Measurements from ENCODE around the gene IL1B. TPM values are rescaled to one million over a fixed set of nuclear protein-coding genes. Genes with fewer than 3 reads are reported as not detected.

The IL1B gene
- total RNA-seq, 1 experiment from 2014 or later: 0.69 TPM

DNA sequence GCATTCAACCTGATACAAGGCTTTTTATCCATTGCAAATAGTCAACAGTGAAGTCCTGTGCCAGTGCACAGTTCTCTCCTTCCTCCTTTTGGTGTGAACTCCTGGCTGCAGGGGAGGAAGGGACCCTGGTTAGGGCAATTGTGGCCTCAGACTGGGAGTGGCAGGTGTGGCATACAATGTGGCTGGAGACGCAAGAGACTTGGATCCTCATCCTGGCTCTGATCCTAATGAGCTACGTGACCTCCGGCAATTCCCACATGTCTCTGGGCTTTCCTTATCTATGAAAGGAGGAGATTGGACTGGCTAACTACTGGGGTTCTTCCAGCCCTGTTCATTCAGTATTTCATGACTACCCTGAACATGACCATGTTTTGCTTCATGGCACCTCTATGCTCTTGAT lies 41.7 kb downstream of the IL1B start:
- in situ Hi-C loops (cut with HindIII; ENCODE audit: low pct_unique_long_range_greater_than_20kb, low sequenced_read_pairs): no loop called here
- no peak for DNase-seq (ENCODE audit: low read depth, low spot score)

DNA sequence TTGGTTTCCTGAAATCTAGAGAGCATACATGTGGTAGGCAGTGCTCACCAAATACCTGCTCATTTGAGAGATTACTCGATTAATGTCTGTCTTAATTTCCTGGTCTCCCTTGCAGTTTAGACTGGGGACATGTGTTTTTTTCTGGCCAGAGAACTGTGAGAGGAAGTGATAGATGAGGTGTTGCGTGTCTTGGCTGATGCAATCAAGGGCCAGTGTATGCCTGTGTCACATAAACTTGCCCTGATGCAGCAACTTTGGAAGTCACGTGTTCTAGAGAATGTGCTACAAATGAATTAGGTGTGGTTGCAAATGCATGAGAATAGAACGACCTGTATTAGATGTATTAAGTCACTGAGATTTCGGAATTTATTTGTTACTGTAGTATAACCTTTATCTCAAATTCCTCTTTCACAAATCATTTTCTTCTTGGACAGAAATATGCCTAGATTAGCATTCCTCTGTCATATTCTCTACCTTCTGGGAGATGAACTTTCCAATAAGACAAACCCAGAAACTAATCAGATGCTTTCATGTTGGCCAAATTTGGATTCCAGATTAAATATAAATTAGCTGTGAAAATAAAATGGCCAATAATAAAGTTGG lies 42.3 kb downstream of the IL1B start:
- in situ Hi-C loops (cut with HindIII; ENCODE audit: low pct_unique_long_range_greater_than_20kb, low sequenced_read_pairs): no loop called here
- DNase-seq (ENCODE audit: low read depth, low spot score): peak; percentile 26

DNA sequence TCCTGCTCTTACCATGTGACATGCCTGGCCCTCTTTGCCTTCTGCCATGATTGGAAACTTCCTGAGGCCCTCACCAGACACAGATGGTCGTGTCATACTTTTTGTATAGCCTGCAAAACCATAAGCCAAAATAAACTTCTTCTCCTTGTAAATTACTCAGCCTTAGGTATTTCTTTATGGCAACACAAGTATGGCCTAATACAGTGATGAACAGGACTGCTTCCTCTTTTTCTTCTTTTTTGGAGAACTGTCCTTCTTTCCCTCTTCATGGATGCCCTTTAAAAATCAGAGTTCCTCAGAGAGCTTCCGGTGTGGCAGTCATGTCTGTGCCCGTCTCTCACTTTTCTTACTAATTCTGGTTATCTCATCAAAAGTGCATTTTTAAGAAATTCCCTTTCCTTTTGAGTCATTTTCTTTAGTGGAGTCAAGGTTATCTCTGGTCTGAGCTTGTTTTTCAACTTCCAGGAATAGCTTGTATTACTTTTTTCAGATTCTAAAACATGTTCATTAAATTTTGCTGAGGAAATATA lies 43.1 kb downstream of the IL1B start:
- DNase-seq (ENCODE audit: low read depth, low spot score): no peak
- in situ Hi-C loops (cut with HindIII; ENCODE audit: low pct_unique_long_range_greater_than_20kb, low sequenced_read_pairs): no loop called here

DNA sequence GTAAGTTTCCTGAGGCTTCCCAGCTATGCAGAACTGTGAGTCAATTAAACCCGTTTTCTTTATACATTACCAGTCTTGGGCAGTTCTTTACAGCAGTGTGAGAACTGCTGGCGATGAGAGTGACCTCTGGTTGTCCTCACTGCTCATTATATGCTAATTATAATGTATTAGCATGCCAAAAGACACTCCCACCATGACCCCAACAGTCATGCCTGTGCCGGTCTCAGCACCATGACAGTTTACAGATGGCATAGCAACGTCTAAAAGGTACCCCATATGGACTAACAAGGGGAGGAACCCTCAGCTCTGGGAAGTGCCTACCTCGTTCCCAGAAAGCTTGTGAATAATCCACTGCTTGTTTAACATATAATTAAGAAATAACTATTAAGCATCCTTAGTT lies 44.2 kb downstream of the IL1B start:
- DNase-seq (ENCODE audit: low read depth, low spot score): no peak
- in situ Hi-C loops (cut with HindIII; ENCODE audit: low pct_unique_long_range_greater_than_20kb, low sequenced_read_pairs): no loop called here

DNA sequence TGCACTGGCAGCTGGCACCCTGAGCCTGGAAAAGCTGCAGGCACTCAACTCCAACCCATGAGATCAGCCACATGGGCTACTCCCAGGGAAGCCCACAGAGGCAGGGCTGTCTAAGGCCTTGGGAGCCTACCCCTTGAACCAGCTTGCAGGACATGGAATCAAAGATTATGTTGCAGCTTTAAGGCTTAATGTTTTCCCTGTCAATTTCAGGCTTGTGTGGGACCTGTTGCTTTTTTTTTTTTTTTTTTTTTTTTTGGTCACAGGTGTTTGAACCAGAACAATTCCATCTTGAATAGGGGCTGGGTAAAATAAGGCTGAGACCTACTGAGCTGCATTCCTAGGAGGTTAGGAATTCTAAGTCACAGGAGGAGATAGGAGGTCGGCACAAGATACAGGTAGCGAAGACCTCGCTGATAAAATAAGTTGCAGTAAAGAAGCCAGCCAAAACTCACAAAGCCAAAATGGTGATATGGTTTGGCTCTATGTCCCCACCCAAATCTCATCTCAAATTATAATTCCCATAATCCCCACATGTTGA lies 44.8 kb downstream of the IL1B start:
- DNase-seq (ENCODE audit: low read depth, low spot score): no peak
- in situ Hi-C loops (cut with HindIII; ENCODE audit: low pct_unique_long_range_greater_than_20kb, low sequenced_read_pairs): no loop called here

DNA sequence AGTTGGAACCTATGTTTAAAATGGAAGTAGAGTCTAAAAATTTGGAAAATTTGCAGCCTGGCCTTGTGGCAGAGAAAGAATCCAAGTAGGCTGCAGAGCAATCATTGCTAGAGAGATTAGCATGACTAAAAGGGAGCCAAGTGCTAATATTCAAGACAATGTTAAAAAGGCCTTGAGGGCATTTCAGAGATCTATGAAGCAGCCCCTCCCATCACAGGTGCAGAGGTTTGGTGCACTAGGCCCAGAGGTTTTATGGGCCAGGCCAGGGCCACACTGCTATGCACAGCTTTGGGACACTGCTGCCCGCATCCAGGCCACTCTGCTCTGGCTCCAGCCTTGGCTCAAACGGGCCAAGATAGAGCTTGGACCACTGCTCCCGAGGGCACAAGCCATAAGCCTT lies 45.6 kb downstream of the IL1B start:
- in situ Hi-C loops (cut with HindIII; ENCODE audit: low pct_unique_long_range_greater_than_20kb, low sequenced_read_pairs): no loop called here

DNA sequence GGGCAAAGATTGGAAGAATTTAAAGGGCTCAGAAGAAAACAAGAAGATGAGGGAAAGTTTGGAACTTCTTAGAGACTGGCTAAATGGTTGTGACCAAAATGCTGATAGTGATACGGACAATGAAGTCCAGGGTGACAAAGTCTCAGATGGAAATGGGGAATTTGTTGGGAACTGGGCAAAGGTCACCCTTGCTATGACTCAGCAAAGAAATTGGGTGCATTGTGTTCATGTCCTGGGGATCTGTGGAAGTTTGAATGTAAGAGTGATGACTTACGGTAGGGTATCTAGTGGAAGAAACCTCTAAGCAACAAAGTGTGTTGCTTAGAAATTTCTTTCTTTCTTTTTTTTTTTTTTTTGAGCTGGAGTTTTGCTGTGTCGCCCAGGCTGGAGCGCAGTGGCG lies 46.3 kb downstream of the IL1B start:
- in situ Hi-C loops (cut with HindIII; ENCODE audit: low pct_unique_long_range_greater_than_20kb, low sequenced_read_pairs): no loop called here
- DNase-seq (ENCODE audit: low read depth, low spot score): no peak

More for the DNA sequence above, 45.6 kb downstream of the IL1B start:
- no peak for DNase-seq (ENCODE audit: low read depth, low spot score)

DNA sequence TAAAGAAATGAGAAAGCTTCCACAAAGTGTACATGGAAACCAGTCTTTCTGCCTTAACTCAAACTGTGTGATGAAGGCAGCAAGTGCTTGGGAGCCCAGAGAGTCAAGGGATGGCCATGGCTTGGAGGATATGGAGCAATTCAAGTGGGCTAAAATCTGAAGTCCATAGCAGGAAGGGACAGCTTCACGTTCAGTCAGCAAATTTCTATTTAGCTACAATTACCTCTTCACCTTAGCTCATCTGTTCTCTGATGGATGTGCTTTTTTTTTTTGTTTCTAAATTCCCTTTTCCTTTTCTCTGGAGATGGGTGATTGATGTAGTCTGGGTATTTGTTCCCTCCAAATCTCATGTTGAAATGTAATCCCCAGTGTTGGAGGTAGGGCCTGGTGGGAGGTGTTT lies 47.4 kb downstream of the IL1B start:
- DNase-seq (ENCODE audit: low read depth, low spot score): no peak
- in situ Hi-C loops (cut with HindIII; ENCODE audit: low pct_unique_long_range_greater_than_20kb, low sequenced_read_pairs): no loop called here

DNA sequence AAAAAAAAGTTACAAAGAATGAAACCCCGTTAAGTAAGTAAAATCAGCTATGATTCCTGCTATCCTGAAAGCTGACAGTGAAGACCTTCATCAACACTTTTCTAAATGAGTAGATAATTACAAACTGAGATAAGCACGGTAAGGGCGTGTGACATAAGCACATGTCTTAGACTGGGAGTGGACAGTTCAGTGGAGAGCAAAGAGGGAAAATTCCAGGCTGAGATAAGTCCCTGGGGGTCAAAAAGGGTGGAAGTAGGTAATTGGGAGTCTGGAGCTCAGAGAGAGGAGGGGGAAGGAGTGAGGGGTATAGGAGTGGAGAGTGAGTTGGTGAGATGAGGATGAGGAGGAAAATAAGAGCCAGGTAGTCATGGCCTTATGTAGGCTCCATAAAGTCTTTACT lies 47.9 kb downstream of the IL1B start:
- in situ Hi-C loops (cut with HindIII; ENCODE audit: low pct_unique_long_range_greater_than_20kb, low sequenced_read_pairs): no loop called here
- DNase-seq (ENCODE audit: low read depth, low spot score): no peak

DNA sequence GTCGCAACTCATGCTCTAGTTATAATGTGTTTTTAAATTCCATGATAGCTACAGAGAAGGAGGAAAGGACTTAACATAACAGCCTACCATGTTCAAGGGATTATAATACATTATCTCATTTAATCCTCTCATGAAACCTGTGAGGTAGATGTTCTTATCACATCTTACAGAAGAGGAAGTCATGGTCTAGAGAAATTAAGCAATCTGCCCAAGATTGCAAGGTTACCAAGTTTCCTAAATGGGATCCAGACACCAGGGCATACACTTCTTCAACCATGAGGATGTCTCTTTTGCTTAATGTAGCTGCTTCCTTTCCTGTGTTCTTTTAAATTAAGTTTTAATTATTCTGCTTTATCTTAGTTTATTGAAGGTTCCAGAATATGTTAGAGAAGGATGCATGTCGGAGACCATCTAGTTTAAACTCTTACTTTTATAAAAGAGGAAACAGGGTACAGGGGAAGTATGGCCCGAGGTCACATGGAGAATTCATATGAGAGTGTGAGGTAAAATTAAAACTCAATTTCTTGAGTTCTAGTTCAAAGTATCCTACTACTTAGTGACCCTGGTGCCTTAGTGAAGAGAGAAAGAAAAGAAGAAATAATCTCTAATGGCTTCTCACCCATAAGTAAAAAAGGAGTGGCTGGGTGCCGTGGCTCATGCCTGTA lies 48.7 kb downstream of the IL1B start:
- DNase-seq (ENCODE audit: low read depth, low spot score): no peak
- in situ Hi-C loops (cut with HindIII; ENCODE audit: low pct_unique_long_range_greater_than_20kb, low sequenced_read_pairs): no loop called here

DNA sequence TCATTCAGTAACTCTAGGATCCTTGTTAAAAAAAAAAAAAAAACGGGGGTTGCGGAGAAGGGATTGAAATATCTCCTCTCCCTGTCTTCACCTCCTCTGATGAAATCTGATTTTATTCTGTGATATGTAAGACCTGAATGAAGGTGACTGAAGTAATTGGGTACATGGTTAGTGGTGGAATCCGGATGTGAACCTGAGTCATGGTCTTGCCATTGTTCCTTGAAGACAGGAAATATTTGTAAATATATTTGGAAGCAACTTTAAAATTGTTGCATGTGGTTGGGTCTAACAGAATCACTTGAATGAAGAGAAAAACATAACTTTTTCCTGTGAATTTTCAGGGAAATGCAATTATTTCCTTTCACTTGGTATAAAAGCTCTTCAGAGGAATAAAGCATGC lies 49.3 kb downstream of the IL1B start:
- DNase-seq (ENCODE audit: low read depth, low spot score): no peak
- in situ Hi-C loops (cut with HindIII; ENCODE audit: low pct_unique_long_range_greater_than_20kb, low sequenced_read_pairs): no loop called here

DNA sequence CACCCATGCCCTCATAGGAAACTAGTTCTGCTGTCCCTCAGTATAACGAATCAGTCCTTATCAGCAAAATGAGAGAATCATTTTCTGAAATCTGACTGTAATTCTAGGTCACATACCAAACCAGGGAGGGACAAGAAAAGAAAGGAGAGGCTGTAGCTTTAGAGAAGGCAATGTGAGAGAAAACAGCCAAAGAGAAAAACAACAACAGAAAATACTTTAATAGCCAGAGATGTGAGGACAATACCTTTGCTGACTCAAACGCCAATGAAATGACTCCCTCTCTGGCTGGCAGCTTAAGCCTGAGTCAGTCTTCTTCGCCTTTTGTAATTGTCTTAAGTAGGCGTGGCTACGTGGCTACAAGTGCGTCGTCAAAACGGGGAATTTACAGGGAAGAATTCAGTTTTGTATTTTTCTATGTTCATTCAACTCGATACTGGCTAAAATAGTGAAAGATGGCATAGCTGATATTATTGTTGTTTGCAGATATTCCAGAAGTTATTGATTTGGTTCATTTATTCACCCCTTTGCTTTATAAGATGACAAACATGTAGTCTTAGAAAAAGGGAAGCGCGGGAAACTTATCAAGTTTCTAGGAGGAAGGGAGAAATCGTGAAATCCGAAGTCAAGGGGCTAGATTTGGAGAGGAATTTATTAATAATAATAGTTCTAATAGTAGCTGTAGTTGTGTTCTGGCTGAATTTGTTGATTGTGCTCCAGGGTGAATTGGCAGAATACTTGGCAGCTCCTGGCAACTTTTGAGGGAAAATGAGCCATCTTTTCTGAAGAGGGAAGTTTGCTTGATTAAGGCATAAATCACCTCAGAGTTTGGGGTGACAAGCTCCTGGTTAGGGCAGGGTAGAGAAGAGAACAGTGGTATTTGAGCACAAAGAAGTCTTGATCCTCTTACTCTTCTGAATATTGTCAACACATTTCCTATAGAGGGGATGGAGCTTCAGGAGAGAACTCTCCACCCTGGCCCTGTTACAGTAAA lies 52.1 kb downstream of the IL1B start, which contains the start of gene IL1A:
TSS of gene IL1A (minus strand) at position 295 of the 991 bp plus-strand sequence. CDS start 723 bp downstream, outside the sequence.
- no peak for DNase-seq (ENCODE audit: low read depth, low spot score)
- in situ Hi-C loops (cut with HindIII; ENCODE audit: low pct_unique_long_range_greater_than_20kb, low sequenced_read_pairs): no loop called here

DNA sequence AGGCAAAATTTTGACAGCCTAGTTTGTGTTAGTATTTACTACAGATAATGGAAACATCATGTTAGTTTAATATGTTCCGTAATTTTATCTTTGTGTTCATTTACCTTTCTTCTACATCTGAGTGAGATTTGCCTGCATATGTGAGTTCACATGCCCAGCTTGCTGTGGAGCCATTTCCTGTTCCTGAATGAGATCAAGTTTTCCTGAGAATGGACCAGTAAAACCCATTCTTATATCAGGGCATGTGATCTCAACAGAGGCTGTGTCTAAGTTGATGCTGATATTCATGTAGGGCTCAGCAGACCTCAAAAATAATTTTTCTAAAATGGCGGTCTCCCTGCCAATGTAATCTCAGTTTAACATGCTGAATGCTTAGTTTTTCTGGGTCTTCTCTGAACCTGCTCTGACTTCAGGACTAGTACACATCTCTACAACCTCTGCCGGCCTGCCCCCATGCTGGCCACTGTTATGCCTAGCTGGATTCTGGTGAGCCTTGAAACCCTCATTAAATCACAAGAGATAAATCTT lies 53.3 kb downstream of the IL1B start:
- in situ Hi-C loops (cut with HindIII; ENCODE audit: low pct_unique_long_range_greater_than_20kb, low sequenced_read_pairs): no loop called here

DNA sequence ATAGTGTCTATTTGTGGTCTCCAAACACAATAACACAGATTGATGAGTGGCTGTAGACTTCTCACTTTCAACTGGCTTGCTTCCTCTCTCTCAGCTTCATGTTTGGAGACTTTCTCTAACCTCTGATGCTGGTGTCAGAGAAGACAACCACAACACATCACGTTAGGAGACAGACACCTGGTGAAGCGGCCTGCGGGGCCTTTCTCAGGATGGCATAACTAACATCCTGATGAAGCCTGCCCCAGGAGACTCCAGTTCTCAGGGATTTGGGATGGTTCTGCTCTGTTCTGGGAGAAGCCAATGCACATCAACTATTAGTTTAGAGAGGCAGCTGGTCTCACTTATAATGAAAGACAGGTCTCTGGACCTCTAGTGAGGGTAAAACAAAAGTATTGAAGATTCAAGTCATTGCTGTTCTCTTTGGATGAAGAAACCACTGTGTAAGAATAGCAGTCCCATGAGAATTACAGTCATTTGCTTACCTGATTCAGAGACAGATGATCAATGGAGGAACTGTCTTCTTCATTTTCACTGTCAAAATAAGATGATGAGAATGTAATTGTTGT lies 54.3 kb downstream of the IL1B start:
- DNase-seq (ENCODE audit: low read depth, low spot score): no peak
- in situ Hi-C loops (cut with HindIII; ENCODE audit: low pct_unique_long_range_greater_than_20kb, low sequenced_read_pairs): no loop called here

More for the DNA sequence above, 53.3 kb downstream of the IL1B start:
- no peak for DNase-seq (ENCODE audit: low read depth, low spot score)
